Stimulated activated CD8-positive, alpha-beta memory T cell treated with anti-CD3 and anti-CD28 coated beads, Interleukin-12 subunit alpha, Interleukin-12 subunit beta, amount 100 ng/mL, for 24 hours (primary cell): Measurements from ENCODE around the gene RBP3.

Experiments
- DNase-seq: peaks from one replicate; pipeline ENCODE4 v3.0.0-alpha.2; 2020; ENCODE audit errors: extremely low read depth

Gene RBP3

GRCh38 chr10:47348138-47348651 is at the start of gene RBP3:
RBP3 (plus strand) TSS chr10:47348363; CDS start chr10:47348485, 122 bp downstream.
- no peak for DNase-seq

- DNase-seq = no peak
These were observed 49.4 kb upstream of the RBP3 start for GRCh38 chr10:47298715-47299114.

- no peak for DNase-seq
These were observed 48.3 kb upstream of the RBP3 start, which contains the start of gene GDF10 for GRCh38 chr10:47299611-47300428. GDF10 (plus strand) TSS chr10:47300197; CDS start chr10:47300652, 455 bp downstream.

GRCh38 chr10:47300429-47300931 is 47.7 kb upstream of the RBP3 start:
- no peak for DNase-seq

- no peak for DNase-seq
These were observed 46.3 kb upstream of the RBP3 start for GRCh38 chr10:47301833-47302232.

GRCh38 chr10:47303105-47303504 is 45.1 kb upstream of the RBP3 start:
- no peak for DNase-seq

- no peak for DNase-seq
These were observed 44.3 kb upstream of the RBP3 start for GRCh38 chr10:47303866-47304265.

- no peak for DNase-seq
These were observed 42.6 kb upstream of the RBP3 start for GRCh38 chr10:47305566-47305965.

GRCh38 chr10:47306387-47307210 is 41.6 kb upstream of the RBP3 start:
- DNase-seq = no peak

GRCh38 chr10:47307381-47307780 is 40.8 kb upstream of the RBP3 start:
- no peak for DNase-seq

GRCh38 chr10:47308775-47309174 is 39.4 kb upstream of the RBP3 start:
- no peak for DNase-seq

GRCh38 chr10:47309408-47310089 is 38.6 kb upstream of the RBP3 start:
- no peak for DNase-seq

- DNase-seq = no peak
These were observed 38.1 kb upstream of the RBP3 start for GRCh38 chr10:47310090-47310505.

GRCh38 chr10:47311193-47311931 is 36.8 kb upstream of the RBP3 start:
- no peak for DNase-seq

GRCh38 chr10:47311932-47312662 is 36.1 kb upstream of the RBP3 start:
- DNase-seq = peak; percentile 66

GRCh38 chr10:47312663-47312995 is 35.5 kb upstream of the RBP3 start:
- no peak for DNase-seq

GRCh38 chr10:47314416-47314970 is 33.7 kb upstream of the RBP3 start:
- no peak for DNase-seq

GRCh38 chr10:47315421-47315820 is 32.7 kb upstream of the RBP3 start:
- no peak for DNase-seq

GRCh38 chr10:47316131-47316530 is 32.0 kb upstream of the RBP3 start:
- no peak for DNase-seq

GRCh38 chr10:47317251-47317650 is 30.9 kb upstream of the RBP3 start:
- DNase-seq = no peak
